K562 (cell line): ENCODE data around the gene NR1D1. TPM values are rescaled to one million over a fixed set of nuclear protein-coding genes. Genes with fewer than 3 reads are reported as not detected.

Source experiments
- CHCHD3 ChIP-seq: fragments of 250-450 bp; sonication (Bioruptor Pico); IDR thresholded peaks from 2 replicates; pipeline ENCODE4 v2.1.2; 2022; ENCODE audit warnings: mild to moderate bottlenecking
- CTBP1 ChIP-seq: fragments of 450-650 bp; IDR thresholded peaks from 2 replicates; pipeline ENCODE4 v1.6.1; 2016; ENCODE audit warnings: borderline replicate concordance
- DLX4 ChIP-seq: fragments of 250-450 bp; sonication (Bioruptor Pico); IDR thresholded peaks from 2 replicates; pipeline ENCODE4 v1.6.1; 2021; ENCODE audit warnings: mild to moderate bottlenecking
- E2F3 ChIP-seq: fragments of 250-450 bp; sonication (Bioruptor Pico); IDR thresholded peaks from 2 replicates; pipeline ENCODE4 v1.4.0; 2020; ENCODE audit warnings: mild to moderate bottlenecking
- ELF1 ChIP-seq: fragments of 200-800 bp; sonication (Bioruptor generic); IDR thresholded peaks from 2 replicates; pipeline ENCODE4 v1.6.1; 2016; ENCODE audit warnings: missing genetic modification characterization, missing compliant biosample characterization
- HDAC1 ChIP-seq, 2 experiments: fragments of 450-650 bp; IDR thresholded peaks; 2 replicates each; pipeline ENCODE4 v1.6.1; 2016 to 2017; ENCODE audit warnings: inconsistent platforms in 1 of 2, mild to moderate bottlenecking in 1 of 2, moderate library complexity in 1 of 2
- HMGN3 ChIP-seq: IDR thresholded peaks from 2 replicates; pipeline ENCODE4 v1.6.1; 2011; ENCODE audit warnings: borderline replicate concordance, low read depth, mild to moderate bottlenecking, mixed read lengths, low read length; ENCODE audit not compliant: insufficient read length; ENCODE audit errors: extremely low read depth
- ID3 ChIP-seq, 2 experiments: fragments of 250-450 bp in 1 of 2; fragments of 450-650 bp in 1 of 2; sonication (Bioruptor Pico) in 1 of 2; IDR thresholded peaks; 2 replicates each; pipeline versions ENCODE4 v1.6.1 to v1.8.0; 2016 to 2021; ENCODE audit warnings: mild to moderate bottlenecking in 2 of 2, moderate library complexity in 2 of 2, missing compliant biosample characterization in 1 of 2, missing genetic modification characterization in 1 of 2
- JUND ChIP-seq, 2 experiments: IDR thresholded peaks; 2 replicates in 1 of 2; 3 replicates in 1 of 2; pipeline ENCODE4 v1.6.1; 2011; ENCODE audit warnings: borderline replicate concordance in 2 of 2, low read depth in 2 of 2, low read length in 2 of 2, improper control_type of control experiment in 1 of 2, missing biosample characterization in 1 of 2, missing genetic modification characterization in 1 of 2, missing genetic modification reagents in 1 of 2
- MBD2 ChIP-seq: sonication (generic); IDR thresholded peaks from 2 replicates; pipeline ENCODE4 v1.6.1; 2016; ENCODE audit warnings: low read depth, borderline replicate concordance
- MTA2 ChIP-seq: fragments of 450-650 bp; IDR thresholded peaks from 2 replicates; pipeline ENCODE4 v1.6.1; 2016; ENCODE audit warnings: low read depth
- NCOR1 ChIP-seq: fragments of 450-650 bp; IDR thresholded peaks from 2 replicates; pipeline ENCODE4 v1.6.1; 2016; ENCODE audit warnings: mild to moderate bottlenecking, moderate library complexity
- NFIC ChIP-seq: fragments of 450-650 bp; IDR thresholded peaks from 2 replicates; pipeline ENCODE4 v1.6.1; 2017; ENCODE audit warnings: mild to moderate bottlenecking, inconsistent platforms
- POLR3A ChIP-seq: IDR thresholded peaks from 2 replicates; pipeline ENCODE4 v1.6.1; 2011; ENCODE audit warnings: borderline replicate concordance, mild to moderate bottlenecking, moderate library complexity; ENCODE audit not compliant: insufficient read length, insufficient read depth; ENCODE audit errors: extremely low read depth
- TARDBP ChIP-seq: fragments of 450-650 bp; IDR thresholded peaks from 2 replicates; pipeline ENCODE4 v1.6.1; 2016
- TCFL5 ChIP-seq: fragments of 250-450 bp; sonication (Bioruptor Pico); conservative IDR thresholded peaks from 2 replicates; pipeline ENCODE4 v1.6.1; 2021; ENCODE audit warnings: mild to moderate bottlenecking, moderate library complexity, matching md5 sums
- TRIM24 ChIP-seq, 2 experiments: fragments of 450-650 bp; IDR thresholded peaks; 2 replicates each; pipeline ENCODE4 v1.6.1; 2016
- TSHZ1 ChIP-seq: fragments of 250-450 bp; sonication (Bioruptor Pico); IDR thresholded peaks from 2 replicates; pipeline ENCODE4 v1.4.0; 2020; ENCODE audit warnings: mild to moderate bottlenecking, moderate library complexity
- ZFPM2 ChIP-seq: fragments of 250-450 bp; sonication (Bioruptor Pico); IDR thresholded peaks from 2 replicates; pipeline ENCODE4 v1.5.1; 2022; ENCODE audit warnings: mild to moderate bottlenecking
- ZNF395 ChIP-seq: fragments of 200-800 bp; sonication (Bioruptor generic); IDR thresholded peaks from 2 replicates; pipeline ENCODE4 v1.6.1; 2017; ENCODE audit warnings: missing genetic modification characterization, missing compliant biosample characterization
- ZNF76 ChIP-seq: fragments of 250-450 bp; sonication (Bioruptor Pico); IDR thresholded peaks from 2 replicates; pipeline ENCODE4 v1.4.0; 2020; ENCODE audit warnings: mild to moderate bottlenecking, moderate library complexity, borderline replicate concordance
- polyA plus RNA-seq, 8 experiments: library from polyadenylated mRNA; depleted of rRNA in 4 of 8; stranded (reverse) in 5 of 8; unstranded in 3 of 8; fragments of >200 nt; fragmentation: Nextera tagmentation in 2 of 8; fragmentation: Illumina TruSeq in 1 of 8; extraction: Ambion mirVana in 2 of 8; extraction: Trizol in 1 of 8; gene quantifications; 2 replicates each; pipeline versions ENCODE4 v1.2.1 to v1.2.3, GENCODE V29; 2011 to 2014; ENCODE audit warnings: inconsistent platforms in 1 of 8, missing spikeins in 1 of 8
- total RNA-seq, 7 experiments: library from RNA; depleted of rRNA in 6 of 7; stranded (reverse); fragments of >200 nt in 6 of 7; fragmentation: Illumina TruSeq in 2 of 7; extraction: Trizol in 2 of 7; gene quantifications; 2 replicates each; pipeline versions ENCODE4 v1.2.1 to v1.2.3, GENCODE V29; 2011 to 2021; ENCODE audit warnings: low replicate concordance in 1 of 7

Gene NR1D1
- total and polyA plus RNA-seq, 9 of the 15 experiments (the other 6 are each of a cell fraction or from before 2014, with no cell fraction given), result 0.25 to 7.7 (median 0.65) TPM

- TF ChIP-seq ELF1 (peak; percentile 67), ZNF395 (CRISPR knock-in tag) (peak; percentile 83), NFIC (peak; percentile 62), NCOR1 (peak; percentile 59), MTA2 (0 out of 2 replicates have a peak, but pooled peaks have one; percentile 33), DLX4 (no peak), HMGN3 (no peak), TCFL5 (CRISPR knock-in tag) (no peak), E2F3 (CRISPR knock-in tag) (0 out of 2 replicates have a peak, but pooled peaks have one; percentile 11), CHCHD3 (CRISPR knock-in tag) (no peak), ZFPM2 (CRISPR knock-in tag) (no peak), TSHZ1 (CRISPR knock-in tag) (peak; percentile 49; the same call in 1 of the 2 replicates), MBD2 (0 out of 2 replicates have a peak, but pooled peaks have one; percentile 9), ID3 (CRISPR knock-in tag; IDR thresholded peaks at IDR 0.05) (no peak), ID3 (tag; IDR thresholded peaks at IDR 0.05) (0 out of 2 replicates have a peak, but pooled peaks have one; percentile 27), POLR3A (no peak), ZNF76 (peak; percentile 36; the same call in 1 of the 2 replicates), HDAC1 (IDR thresholded peaks at IDR 0.05) (peak in 1 of 2 experiments; percentile 89; a peak in 2 of 4 replicates), CTBP1 (peak; percentile 91; the same call in 1 of the 2 replicates), TRIM24 (IDR thresholded peaks at IDR 0.05) (peak; percentile 53 to 88), TARDBP (peak; percentile 39; the same call in 1 of the 2 replicates), JUND (IDR thresholded peaks at IDR 0.05; ENCODE audit: borderline replicate concordance, low read depth, low read length) (peak; percentile 66; the same call in 1 of the 2 replicates), JUND (tag; IDR thresholded peaks at IDR 0.05; ENCODE audit: borderline replicate concordance, low read depth, low read length) (no peak; the same call in 1 of the 3 replicates)
These were observed 11.1 kb upstream of the NR1D1 start (continued) for GRCh38 chr17:40111221-40112128.
